Measurements from ENCODE around the gene INS. TPM values are rescaled to one million over a fixed set of nuclear protein-coding genes. Genes with fewer than 3 reads are reported as not detected.
A peak's percentile ranks its signal among the peaks of the same experiment; 100 is the strongest.

INS gene
- total and polyA plus RNA-seq, 2 of the 4 experiments (the other 2 are of a cell fraction) = not detected

DNA sequence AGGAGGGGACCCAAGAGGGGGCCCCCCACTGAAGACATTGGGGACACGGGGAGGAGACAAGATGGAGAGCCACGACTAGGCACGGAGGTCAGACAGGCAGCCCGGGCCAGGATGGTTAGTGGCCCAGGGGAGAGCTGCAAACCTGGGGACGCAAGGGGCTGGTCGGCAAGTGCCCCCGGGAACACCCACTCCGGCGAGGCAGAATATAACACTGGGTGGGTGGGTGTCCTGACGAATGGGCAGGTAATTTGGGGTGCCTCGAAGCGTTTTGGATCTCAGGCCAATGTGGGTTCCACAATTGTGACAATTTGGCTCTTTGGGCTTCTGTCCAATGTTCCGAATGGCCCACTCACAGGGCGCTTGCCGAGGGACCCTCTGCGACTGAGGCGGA lies 31.7 kb downstream of the INS start:
- H3K18ac ChIP-seq (ENCODE audit: low read depth, low read length) = no peak overlapping the region
- CTCF ChIA-PET = no interaction called here
- peaks cover 9% of the 10 kb centered on the region; the same call in 1 of the 2 replicates for H3K27me3 ChIP-seq (ENCODE audit: control insufficient read depth, insufficient read depth, low read length)
- no peak overlapping the region for H3K4me3 ChIP-seq (ENCODE audit: insufficient read depth, low read depth, low read length)
- H3K9me1 ChIP-seq (ENCODE audit: insufficient read depth, low read length) = peaks cover 7% of the 10 kb centered on the region
- TF ChIP-seq POLR2A (IDR thresholded peaks at IDR 0.05; ENCODE audit: low read depth, low read length) = no peak
- no peak for TF ChIP-seq RAD21 (IDR thresholded peaks at IDR 0.05; ENCODE audit: low read length)
- no peak for TF ChIP-seq MAZ (IDR thresholded peaks at IDR 0.05; ENCODE audit: borderline replicate concordance, low read depth, low read length)
- no peak for TF ChIP-seq MXI1 (IDR thresholded peaks at IDR 0.05; ENCODE audit: borderline replicate concordance, low read depth, low read length)
- no peak for TF ChIP-seq BHLHE40 (IDR thresholded peaks at IDR 0.05; ENCODE audit: low read depth, low read length)
- TF ChIP-seq MAFK (IDR thresholded peaks at IDR 0.05; ENCODE audit: low read depth, low read length) = no peak
- no peak for TF ChIP-seq RFX5 (IDR thresholded peaks at IDR 0.05; ENCODE audit: low read depth, low read length)
- no peak for TF ChIP-seq NFE2L2 (IDR thresholded peaks at IDR 0.05; ENCODE audit: low read depth, low read length)
- no peak for TF ChIP-seq CEBPB (IDR thresholded peaks at IDR 0.05; ENCODE audit: low read depth, low read length)
- TF ChIP-seq, protein P1, sequence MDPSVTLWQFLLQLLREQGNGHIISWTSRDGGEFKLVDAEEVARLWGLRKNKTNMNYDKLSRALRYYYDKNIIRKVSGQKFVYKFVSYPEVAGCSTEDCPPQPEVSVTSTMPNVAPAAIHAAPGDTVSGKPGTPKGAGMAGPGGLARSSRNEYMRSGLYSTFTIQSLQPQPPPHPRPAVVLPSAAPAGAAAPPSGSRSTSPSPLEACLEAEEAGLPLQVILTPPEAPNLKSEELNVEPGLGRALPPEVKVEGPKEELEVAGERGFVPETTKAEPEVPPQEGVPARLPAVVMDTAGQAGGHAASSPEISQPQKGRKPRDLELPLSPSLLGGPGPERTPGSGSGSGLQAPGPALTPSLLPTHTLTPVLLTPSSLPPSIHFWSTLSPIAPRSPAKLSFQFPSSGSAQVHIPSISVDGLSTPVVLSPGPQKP (IDR thresholded peaks at IDR 0.05; ENCODE audit: borderline replicate concordance, low read depth, low read length) = no peak
- no peak for TF ChIP-seq RCOR1 (IDR thresholded peaks at IDR 0.05; ENCODE audit: insufficient replicate concordance, low read length)
- TF ChIP-seq CHD1 (IDR thresholded peaks at IDR 0.05; ENCODE audit: low read depth, low read length) = no peak
- TF ChIP-seq SMC3 (IDR thresholded peaks at IDR 0.05; ENCODE audit: low read depth, low read length) = no peak
- no peak for TF ChIP-seq FOS (IDR thresholded peaks at IDR 0.05; ENCODE audit: low read depth, low read length)
- DNase-seq = no peak
- H3K4ac ChIP-seq (ENCODE audit: low read depth, low read length) = no peak overlapping the region
- H4K5ac ChIP-seq (ENCODE audit: low read depth, low read length) = no peak overlapping the region
- no peak overlapping the region for H2BK15ac ChIP-seq (ENCODE audit: low read depth, low read length)
- H2BK5ac ChIP-seq (ENCODE audit: low read depth, low read length, poor library complexity, severe bottlenecking) = no peak overlapping the region
- no peak overlapping the region for H2BK20ac ChIP-seq (ENCODE audit: low read depth, low read length)
- no peak overlapping the region for H3K14ac ChIP-seq (replicated peaks; ENCODE audit: low read depth, low read length)
- H3K9me3 ChIP-seq (ENCODE audit: control insufficient read depth, insufficient read depth, low read length) = no peaks in the 10 kb centered on the region
- ATAC-seq (ENCODE audit: low read depth) = no peak
- intact Hi-C loops (cut with micrococcal nuclease) (no loop called here), in situ Hi-C loops (cut with MboI; ENCODE audit: low sequenced_read_pairs) (no loop called here), dilution Hi-C loops (cut with HindIII; ENCODE audit: low sequenced_read_pairs, unreplicated experiment) (no loop called here)
- H3K9ac ChIP-seq (ENCODE audit: low read depth, low read length) = no peak overlapping the region
- H3K4me2 ChIP-seq (ENCODE audit: low read depth, low read length) = no peak overlapping the region
- peaks cover 13% of the 10 kb centered on the region; the same call in 1 of the 2 replicates for H4K20me1 ChIP-seq (ENCODE audit: insufficient read depth, low read length)
- peaks cover 0 to 6% of the 10 kb centered on the region in 2 experiments; a peak in 2 of 4 replicates for H3K79me1 ChIP-seq (ENCODE audit: low read depth in 1 of 2, low read length in 2 of 2)
- POLR2A ChIA-PET (ENCODE audit: unreplicated experiment) = no interaction called here
- H2AFZ ChIP-seq (replicated peaks; ENCODE audit: low read length, poor library complexity) = no peak overlapping the region
- H2AK9ac ChIP-seq (replicated peaks; ENCODE audit: low read depth, low read length, poor library complexity) = no peak overlapping the region
- H3K4me1 ChIP-seq (ENCODE audit: control insufficient read depth, insufficient read depth, low read length) = no peaks in the 10 kb centered on the region
- WGBS, 2 experiments (ENCODE audit: extremely low coverage in 2 of 2, insufficient read length in 1 of 2) = 87% methylated on average over 8 of the region's 17 CpGs; no CpG with 5 or more reads in 1 of the 2 experiments
- peaks cover 2% of the 10 kb centered on the region; the same call in 1 of the 2 replicates for H3K36me3 ChIP-seq (ENCODE audit: control insufficient read depth, insufficient read depth, low read length)
- H4K8ac ChIP-seq (ENCODE audit: low read depth in 2 of 2, low read length in 2 of 2) = no peak overlapping the region
- no peak overlapping the region for H3K56ac ChIP-seq (ENCODE audit: extremely low read depth, insufficient read depth, low read length)
- no peak overlapping the region for H4K91ac ChIP-seq (ENCODE audit: insufficient read depth, low read depth, low read length)
- no peak overlapping the region for H2BK120ac ChIP-seq (ENCODE audit: low read depth, low read length)
- BruUV-seq (replicated peaks) = TSS peak; percentile 8
- H3K27ac ChIP-seq (ENCODE audit: insufficient read depth, low read length) = no peak overlapping the region
- no peak overlapping the region for H3K23ac ChIP-seq (ENCODE audit: low read depth, low read length)
- H2AK5ac ChIP-seq (ENCODE audit: low read depth, low read length) = no peak overlapping the region

Measured in IMR-90 (cell line).